ENCODE measurements around the gene DRD4.

DRD4 gene

GRCh38 chr11:636511-637332 is at the start of gene DRD4:
DRD4 (plus strand) TSS chr11:637269; CDS start chr11:637305, 36 bp downstream.
- DNase-seq: peak; percentile 58

- DNase-seq: no peak
Observed at GRCh38 chr11:587546-587945, 49.5 kb upstream of the DRD4 start.

- no peak for DNase-seq
Observed at GRCh38 chr11:587978-588380, 49.1 kb upstream of the DRD4 start.

GRCh38 chr11:589798-590197 is 47.3 kb upstream of the DRD4 start:
- no peak for DNase-seq

GRCh38 chr11:590997-591396 is 46.1 kb upstream of the DRD4 start:
- no peak for DNase-seq

GRCh38 chr11:592501-592900 is 44.6 kb upstream of the DRD4 start:
- no peak for DNase-seq

GRCh38 chr11:592918-593317 is 44.2 kb upstream of the DRD4 start:
- DNase-seq: no peak

GRCh38 chr11:593347-593746 is 43.7 kb upstream of the DRD4 start:
- no peak for DNase-seq

GRCh38 chr11:595400-595799 is 41.7 kb upstream of the DRD4 start:
- DNase-seq: no peak

GRCh38 chr11:596374-596773 is 40.7 kb upstream of the DRD4 start:
- DNase-seq: no peak

GRCh38 chr11:597166-597725 is 39.8 kb upstream of the DRD4 start:
- DNase-seq: peak; percentile 14

- DNase-seq: no peak
Observed at GRCh38 chr11:598005-598680, 38.9 kb upstream of the DRD4 start.

- DNase-seq: no peak
Observed at GRCh38 chr11:601573-602245, 35.4 kb upstream of the DRD4 start.

- DNase-seq: no peak
Observed at GRCh38 chr11:603154-603553, 33.9 kb upstream of the DRD4 start.

GRCh38 chr11:605286-606129 is 31.6 kb upstream of the DRD4 start:
- DNase-seq: no peak

GRCh38 chr11:606245-606644 is 30.8 kb upstream of the DRD4 start:
- DNase-seq: peak; percentile 61

GRCh38 chr11:607020-607780 is 29.9 kb upstream of the DRD4 start:
- DNase-seq: no peak

GRCh38 chr11:607971-608659 is 29.0 kb upstream of the DRD4 start:
- DNase-seq: no peak

- no peak for DNase-seq
Observed at GRCh38 chr11:608791-609251, 28.2 kb upstream of the DRD4 start.

GRCh38 chr11:609341-609811 is 27.7 kb upstream of the DRD4 start:
- no peak for DNase-seq

All from NCI-H69 (cell line).